HG03196 (cell line): ENCODE results near the gene MICB.
A peak's percentile ranks its signal among the peaks of the same experiment; 100 is the strongest.
"Not testable (repeated sequence)": the region's sequence is repeated elsewhere in the genome, so short reads cannot be mapped to it uniquely, and the experiment has no call there.

Experiments used
- ATAC-seq: cut with Tn5 transposase; IDR thresholded peaks from one replicate; pipeline ENCODE4 v1.9.1; 2021; ENCODE audit not compliant: unreplicated experiment

The MICB gene

DNA sequence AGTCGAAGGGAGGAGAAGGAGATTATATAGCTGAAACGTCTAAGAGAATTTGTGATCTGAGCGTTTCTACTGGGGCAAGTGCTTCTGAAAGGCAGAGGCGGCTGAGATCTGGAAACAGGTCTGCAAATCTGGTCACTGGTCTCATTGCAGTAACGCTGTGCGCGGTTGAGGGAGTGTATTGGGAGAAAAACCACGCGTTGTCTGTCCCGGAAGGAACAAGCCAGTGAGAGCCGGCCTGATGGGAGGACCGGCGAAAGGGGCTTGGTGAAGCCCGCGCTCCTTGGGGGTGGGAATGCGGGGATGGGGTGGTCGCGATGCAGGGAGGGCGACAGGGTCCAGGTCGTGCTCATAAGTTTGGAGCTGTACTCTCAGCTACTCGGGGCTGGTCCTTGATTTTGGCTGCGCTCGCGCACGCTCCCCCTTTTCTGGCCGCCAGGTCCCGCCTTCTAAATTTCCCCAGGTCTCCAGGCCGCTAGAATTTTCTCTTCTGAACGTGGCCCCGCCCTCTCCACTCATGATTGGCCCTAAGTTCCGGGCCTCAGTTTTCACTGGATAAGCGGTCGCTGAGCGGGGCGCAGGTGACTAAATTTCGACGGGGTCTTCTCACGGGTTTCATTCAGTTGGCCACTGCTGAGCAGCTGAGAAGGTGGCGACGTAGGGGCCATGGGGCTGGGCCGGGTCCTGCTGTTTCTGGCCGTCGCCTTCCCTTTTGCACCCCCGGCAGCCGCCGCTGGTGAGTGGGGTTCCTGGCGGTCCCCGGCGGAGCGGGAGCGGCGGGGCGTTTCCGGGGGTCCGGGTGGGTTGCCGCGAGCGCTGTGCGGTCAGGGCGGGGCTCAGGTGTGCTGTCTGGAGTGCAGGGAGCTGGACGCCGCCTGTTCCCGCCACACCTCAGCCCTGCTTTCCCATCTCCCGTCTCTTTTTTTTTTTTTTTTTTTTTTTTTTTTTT lies at the start of gene MICB:
MICB (plus strand) TSS at position 615 of the 946 bp plus-strand sequence; CDS start at position 664, 49 bp downstream.
- ATAC-seq: peak; percentile 46

DNA sequence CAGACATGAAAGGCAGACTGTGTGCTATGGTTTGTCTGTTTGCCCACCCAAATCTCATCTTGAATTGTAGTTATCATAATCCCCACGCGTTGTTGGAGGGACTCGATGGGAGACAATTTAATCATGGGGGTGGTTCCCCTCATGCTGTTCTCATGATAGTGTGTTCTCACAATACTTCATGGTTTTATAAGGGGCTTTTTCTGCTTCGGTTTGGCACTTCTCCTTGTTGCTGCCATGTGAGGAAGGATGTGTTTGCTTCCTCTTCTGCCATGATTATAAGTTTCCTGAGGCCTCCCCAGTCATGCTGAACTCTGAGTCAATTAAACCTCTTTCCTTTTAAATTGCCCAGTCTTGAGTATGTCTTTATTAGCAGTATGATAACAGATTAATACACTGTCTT lies 47.2 kb upstream of the MICB start:
- ATAC-seq: no peak

DNA sequence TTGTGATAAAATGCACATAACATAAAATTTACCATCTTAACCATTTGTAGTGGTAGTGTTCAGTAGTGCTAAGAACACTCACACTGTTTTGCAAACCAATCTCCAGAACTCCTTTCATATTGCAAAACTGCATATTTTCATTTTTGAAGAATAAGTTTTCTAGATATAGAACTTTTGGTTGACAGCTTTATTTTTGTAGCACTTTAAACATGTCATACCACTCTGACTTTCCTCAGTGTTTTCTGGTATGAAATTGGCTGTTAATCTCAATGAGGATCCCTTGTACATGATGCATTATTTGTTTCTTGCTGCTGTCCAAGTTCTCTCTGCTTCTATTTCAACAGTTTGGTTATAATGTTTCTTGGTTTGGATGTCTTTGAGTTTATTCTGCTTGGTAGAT lies 45.1 kb upstream of the MICB start:
- ATAC-seq: no peak

DNA sequence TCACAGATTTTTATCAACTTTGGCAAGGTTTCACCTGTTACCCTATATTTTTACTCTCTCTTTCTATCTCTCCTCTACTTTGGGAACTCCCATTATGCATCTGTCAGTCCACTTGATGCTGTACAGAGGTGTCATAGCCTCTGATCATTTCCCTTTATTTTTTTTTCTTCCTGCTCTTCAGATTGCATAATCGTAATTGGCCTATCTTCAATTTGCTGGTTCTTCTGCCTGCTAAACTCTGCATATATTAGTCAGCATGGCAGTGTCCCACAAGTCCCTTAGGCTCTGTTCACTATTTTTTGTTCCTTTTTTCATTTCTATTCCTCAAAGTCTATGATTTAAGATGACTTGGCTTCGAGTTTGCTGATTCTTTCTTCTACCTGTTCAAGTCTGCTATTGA lies 44.7 kb upstream of the MICB start:
- ATAC-seq: no peak

DNA sequence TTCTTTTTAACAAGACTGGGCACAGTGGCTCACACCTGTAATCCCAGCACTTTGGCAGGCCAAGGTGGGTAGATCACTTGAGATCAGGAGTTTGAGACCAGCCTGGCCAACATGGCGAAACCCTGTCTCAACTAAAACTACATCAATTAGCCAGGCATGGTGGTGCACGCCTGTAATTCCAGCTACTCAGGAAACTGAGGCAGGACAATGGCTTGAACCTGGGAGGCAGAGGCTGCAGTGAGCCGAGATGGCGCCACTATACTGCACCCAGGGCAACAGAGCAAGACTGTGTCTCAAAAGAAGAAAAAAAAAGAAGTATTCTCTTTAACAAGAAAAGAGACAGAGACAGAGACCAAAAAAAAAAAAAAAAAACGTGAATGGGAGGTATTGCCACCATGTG lies 38.1 kb upstream of the MICB start:
- ATAC-seq: not testable (repeated sequence)

DNA sequence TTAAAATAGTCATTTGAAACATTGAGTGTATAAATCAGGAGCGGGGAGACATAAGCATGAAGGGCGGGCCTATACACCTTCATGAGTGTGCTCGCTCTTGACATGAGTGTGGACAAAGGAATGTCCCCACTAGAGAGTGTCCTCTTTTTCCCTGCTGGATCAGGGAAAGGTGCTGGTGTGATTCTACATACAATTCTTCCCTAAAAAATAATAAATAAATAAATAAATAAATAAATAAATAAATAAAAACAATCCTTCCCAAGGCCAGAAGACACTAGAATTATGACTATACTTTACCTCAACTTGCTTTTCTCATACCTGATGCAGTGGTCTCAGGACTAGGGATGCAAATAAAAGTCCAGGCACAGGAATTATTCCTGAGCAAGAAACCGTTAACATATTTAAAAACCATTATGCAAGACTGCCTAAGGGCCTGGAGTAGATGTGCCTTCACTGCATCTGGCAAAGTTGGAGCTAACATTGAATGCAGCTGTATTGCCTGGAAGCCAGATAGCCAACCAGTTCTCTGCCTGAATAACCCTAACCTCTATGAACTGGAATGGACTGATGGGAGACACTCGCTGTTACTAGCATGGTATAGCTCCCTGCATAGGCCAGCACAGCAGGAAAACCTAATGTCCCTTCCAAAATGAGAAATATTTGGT lies 37.5 kb upstream of the MICB start:
- ATAC-seq: no peak

DNA sequence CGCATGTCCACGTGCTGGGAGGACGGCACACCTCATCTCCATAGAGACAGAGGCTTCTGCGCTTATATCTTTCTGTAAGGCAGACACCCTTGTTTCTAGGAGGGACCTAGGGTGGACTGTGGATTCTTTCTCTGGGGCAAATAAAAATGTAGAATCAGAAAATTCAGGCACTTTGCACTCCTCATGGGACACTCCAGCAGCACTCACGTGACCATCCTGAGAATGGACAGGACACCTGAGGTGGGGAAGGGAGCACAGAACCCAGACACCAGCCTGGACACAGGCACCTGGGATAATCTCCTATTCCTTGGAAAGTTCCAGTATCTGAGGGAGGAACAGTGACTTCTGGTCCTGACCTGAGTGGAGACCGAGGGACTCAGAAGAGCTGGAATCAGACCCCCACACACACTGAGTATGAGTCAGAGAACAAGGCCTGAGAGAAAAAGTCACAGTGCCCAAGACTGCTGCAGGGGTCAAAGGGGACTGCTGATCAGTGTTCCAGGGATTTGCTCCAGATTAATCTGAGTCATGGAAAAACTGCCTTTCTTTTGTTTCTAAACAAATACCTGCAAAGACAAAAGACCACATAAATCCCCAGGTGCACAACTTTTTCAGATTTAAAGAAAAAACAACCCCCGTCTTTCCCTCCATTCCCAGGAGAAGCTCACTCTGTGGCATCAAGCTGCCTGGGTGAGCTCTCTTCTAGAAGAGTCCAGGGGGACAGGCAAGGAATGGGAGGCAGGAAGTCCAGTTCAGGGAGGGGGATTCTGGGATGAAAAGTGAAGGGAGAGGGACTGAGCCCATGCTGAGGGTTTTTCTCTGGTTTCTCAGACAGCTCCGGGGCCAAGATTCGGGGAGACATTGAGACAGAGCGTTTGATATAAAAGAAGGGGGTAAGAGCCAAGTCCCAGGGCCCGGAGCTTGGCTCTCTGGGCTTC lies 35.6 kb upstream of the MICB start:
- no peak for ATAC-seq

DNA sequence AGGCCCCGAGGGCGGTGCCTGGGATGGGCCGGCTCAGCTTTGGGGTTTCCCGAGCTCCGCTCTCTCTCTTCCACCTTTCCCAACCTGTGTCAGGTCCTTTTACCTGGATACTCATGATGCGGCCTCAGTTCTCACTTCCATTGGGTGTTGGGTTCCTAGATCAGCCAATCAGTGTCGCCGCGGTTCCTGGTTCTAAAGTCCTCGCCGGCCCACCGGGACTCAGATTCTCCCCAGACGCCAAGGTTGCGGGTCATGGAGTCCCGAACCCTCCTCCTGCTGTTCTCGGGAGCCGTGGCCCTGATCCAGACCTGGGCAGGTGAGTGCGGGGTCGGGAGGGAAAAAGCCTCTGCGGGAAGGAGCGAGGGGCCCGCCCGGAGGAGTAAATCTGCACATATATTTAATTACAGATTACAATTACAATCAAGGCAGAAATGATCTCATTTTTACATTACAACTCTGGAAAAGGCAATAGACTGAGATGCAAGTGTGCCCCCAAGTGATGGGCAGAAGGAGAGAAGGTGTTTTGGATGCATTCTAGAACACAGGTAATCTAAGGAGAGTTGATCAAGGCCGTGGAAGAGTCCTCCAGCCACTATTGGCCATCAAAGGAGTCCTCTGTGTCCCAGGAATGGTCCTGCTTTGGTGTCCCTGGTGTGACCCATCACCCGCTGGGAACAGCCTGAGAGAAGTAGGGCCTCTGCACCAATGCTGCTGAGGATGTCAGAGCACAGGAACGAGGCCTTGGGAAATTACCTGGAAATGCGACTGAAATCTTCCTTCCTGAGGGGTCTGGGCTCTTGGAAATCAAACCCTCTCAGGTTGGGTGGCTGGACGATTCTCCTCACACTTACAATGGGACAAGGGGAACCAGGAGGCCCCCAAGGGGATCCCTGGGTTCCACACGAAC lies 34.7 kb upstream of the MICB start:
- peak; percentile 78 for ATAC-seq

DNA sequence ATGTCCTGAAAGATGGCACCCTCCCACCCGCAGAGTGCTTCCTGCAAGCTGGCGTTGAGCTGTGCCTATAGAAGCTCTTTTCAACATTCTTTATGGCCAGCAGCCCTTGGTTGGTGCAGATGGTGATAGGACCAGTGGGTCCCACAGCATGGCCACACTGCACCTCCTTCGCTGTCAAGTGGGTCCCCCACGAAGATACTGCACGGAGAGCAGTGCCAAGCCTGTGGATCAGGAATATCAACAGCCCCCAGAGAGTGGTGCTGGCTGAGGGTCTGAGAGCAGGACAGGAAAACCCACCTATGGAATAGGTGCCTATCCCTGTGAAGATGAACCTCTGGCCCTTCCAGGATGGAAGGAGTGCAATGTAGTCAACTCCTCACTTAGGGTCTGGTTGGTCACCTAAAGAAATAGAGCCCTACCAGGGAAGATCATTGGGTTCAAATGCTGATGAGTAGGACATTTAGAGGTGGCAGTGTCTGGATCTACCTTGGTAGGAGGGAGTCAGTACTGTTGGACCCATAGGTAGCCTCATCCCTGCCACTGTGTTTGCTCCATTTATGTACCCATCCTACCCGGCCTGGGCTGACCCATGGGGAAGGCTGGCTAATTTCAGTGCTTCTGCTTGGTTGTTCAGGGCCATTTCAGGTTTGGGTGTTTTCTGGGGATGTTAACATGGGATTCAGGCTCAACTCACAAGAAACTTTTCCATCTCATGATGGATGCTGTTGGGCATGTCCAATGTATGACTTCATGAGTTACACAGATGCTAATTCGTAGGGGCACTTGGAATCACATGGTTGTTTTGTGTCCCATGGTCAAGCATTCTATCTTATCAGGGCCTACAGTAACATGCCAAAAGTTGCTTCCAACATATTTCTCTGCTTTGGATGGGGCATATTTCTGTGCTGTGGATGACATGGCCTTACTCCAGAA lies 33.4 kb upstream of the MICB start:
- ATAC-seq: no peak

DNA sequence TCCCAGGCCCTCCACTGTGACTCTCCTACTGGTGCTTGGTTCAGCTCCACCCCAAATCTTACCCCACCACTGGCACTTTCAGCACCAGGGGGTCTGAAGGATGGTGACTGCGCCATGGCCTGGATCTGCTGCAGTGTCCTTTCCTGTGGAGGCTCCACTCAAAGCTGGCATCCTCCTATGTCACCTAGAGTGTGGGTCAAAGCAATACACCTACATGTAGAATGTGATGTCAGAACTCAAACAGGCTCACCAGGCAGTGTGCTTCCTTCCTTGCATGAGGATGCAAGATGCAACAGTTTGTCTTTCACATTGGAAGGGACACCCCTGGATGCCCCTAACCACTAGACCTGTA lies 32.8 kb upstream of the MICB start:
- no peak for ATAC-seq

DNA sequence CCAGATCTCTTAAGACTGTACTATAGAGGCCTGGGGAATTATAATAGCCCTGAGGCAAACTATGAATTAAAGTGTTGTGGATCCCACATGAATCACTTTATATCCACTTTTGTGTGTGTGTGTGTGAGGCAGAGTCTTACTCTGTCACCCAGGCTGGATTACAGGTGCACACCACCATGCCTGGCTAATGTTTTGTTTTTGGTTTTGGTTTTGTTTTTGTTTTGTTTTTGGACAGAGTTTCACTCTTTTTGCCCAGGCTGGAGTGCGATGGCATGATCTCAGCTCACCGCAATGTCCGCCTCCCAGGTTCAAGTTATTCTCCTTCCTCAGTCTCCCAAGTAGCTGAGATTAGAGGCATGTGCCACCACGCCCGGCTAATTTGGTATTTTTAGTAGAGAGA lies 32.2 kb upstream of the MICB start:
- no peak for ATAC-seq

DNA sequence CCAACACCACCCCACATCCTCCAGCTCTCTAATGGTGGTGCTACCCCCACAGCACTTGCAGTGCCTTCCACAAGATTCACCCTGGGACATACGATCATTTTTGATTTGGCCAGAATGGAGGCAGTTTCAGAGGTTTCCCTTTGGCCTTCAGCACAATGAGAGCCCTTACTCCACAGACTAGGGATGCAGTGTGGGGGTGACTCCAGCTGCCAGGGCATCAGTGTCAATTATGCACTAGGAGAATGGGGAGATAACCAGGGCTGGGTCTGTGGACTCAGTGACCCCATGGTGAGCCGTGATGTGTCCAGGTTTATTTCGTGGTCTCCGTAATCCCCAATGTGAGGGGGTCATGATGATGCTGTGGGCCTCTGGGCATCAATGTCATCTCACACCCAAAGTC lies 31.5 kb upstream of the MICB start:
- no peak for ATAC-seq

DNA sequence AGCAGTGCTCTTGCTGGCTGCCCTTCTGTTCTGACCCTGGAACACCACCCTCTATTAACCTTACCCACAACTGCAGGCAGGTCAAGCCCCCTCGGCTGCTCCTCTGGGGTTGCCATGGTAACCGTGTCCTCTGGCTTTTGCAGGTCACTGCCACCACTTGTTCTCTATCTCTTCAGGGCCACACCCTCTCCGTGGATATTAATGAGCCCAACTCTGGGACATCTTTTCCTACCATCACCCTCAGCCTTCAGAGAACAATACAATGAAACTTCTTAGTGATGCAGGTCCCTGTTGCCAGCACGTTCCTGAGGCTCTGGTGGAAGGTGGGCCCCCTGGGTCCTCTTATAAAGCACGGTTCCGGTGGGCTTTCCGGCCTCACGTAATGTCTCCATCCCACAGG lies 30.8 kb upstream of the MICB start:
- no peak for ATAC-seq

DNA sequence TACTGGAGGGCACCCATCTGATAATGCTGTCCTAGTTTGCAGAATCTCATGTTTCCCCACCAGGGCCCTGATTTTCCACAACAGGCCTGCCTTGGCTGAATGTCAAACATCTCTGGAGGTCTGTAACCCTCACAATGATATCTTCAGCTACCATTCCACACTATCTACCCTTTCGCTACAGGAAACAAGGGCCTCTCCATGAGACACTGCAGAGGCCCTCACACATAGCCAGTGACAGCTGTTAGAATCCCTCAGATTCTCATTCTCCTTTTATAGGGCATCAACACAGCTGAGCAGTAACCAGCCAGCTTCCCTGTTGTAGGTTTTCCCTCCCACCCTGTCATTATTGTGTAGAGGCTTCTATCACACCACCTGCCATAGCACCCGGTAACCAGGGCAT lies 29.6 kb upstream of the MICB start:
- no peak for ATAC-seq

DNA sequence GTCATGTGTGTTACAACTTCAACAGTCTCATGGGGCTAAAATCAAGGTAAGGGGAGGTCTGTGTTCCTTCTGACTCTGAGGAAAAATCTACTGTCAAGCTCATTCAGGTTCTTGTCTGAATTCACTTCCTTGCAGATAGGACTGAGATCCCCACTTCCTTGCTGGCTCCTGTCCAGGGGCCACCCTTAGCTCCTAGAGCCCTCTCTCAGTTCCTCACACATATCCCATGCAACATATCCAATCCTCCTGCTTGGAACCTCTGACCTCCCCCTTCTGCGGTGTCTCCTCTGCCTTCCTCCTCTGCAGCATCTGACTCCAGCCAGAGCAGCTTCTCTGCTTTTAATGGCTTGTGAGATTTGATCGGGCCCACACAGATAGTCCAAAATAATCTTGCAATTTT lies 27.1 kb upstream of the MICB start:
- no peak for ATAC-seq

DNA sequence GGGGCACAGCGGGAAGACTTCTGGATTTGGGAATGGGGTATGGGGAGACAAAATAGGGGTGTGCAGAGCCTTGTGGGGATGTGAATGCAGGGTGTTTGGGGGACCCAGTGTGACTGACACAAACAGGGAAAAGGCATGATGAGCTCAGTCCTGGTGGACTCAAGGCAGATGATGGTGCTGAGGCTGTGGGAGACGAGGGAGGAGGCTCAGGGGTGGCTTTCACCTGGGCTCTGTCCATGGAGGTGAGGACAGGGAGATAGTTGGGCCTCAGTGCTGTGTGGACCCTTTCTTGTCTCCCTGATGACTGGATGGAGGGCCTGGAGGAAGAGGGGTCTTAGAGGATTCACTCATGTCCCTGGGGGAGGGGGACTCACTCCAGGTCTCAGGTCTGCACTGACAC lies 26.2 kb upstream of the MICB start:
- no peak for ATAC-seq

DNA sequence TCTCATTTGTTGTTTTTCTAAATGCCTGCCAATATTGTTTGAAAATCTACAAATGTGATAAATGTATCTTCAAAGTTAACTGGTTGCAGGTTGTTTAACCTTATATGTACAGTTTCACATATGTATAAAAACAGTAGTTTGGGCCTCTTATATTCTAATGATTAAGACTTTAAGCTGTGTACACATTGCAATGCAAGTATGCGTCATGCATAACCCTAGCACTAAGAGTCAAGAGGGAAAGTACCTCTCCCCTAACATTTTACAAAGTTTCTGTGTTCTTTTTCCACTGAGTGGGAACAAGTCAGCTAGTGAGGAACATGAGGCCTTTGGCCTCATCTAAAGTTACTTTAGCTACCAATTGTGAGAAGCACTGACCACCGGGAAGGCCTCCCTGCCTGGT lies 25.7 kb upstream of the MICB start:
- no peak for ATAC-seq

DNA sequence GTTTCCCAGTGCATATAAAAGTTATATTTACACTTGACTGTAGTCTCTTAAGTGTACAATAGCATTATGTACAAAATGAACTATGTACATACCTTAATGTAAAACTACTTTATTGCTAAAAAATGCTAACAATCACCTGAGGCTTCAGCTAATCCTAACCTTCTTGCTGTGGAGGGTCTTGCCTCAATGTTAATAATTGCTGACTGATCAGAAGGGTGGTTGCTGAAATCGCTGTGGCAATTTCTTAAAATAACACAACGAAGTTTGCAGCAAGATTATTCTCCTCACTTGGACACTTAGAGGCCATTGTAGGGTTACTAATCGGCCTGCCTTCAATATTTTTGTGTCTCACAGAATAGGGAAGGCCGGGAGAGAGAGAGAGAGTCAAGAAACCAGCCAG lies 24.7 kb upstream of the MICB start:
- ATAC-seq: no peak
